Measurements from ENCODE around the gene UBE4B. TPM values are rescaled to one million over a fixed set of nuclear protein-coding genes. Genes with fewer than 3 reads are reported as not detected.

Gene UBE4B
- total RNA-seq, 5 donors from 2014 or later (not counting 1 experiment from before 2014, with no cell fraction given): 37.5 to 43.1 (median 41.9) TPM

DNA sequence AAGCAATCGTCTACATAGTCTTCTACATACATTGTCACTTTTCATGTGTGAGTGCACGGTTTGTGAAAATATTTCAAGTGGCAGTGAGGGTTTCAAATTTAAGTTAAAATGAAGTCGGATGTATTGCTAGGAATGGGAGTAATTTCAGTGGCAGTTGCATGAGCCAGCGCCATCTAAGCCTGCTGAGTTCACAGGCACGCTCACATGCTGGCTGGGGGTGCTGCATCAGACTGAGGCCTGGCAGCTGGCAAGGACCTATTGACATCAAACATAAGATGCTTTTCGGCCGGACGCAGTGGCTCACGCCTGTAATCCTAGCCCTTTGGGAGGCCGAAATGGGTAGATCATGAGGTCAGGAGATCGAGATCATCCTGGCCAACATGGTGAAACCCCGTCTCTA lies 80.7 kb downstream of the UBE4B start:
- H3K27ac ChIP-seq (ENCODE audit: low read length): no peak overlapping the region
- DNase-seq (no peak), ATAC-seq (replicated peaks in 1 of 4) (no peak)
- ChIA-PET CTCF (no interaction called here), POLR2A (no interaction called here)
- no peak overlapping the region for H3K27ac Mint-ChIP-seq
- no peaks in the 10 kb centered on the region for H3K9me3 Mint-ChIP-seq
- H3K9me3 ChIP-seq: no peaks in the 10 kb centered on the region
- H3K27me3 ChIP-seq (replicated peaks in 1 of 2; ENCODE audit: control insufficient read depth in 2 of 2, extremely low read depth in 1 of 2, insufficient read depth in 2 of 2, low read length in 1 of 2): no peaks in the 10 kb centered on the region
- H3K4me1 ChIP-seq (ENCODE audit: control insufficient read depth in 1 of 2, extremely low read depth in 1 of 2, insufficient read depth in 2 of 2, low read length in 2 of 2): no peaks in the 10 kb centered on the region
- H3K4me3 Mint-ChIP-seq: no peak overlapping the region
- no peaks in the 10 kb centered on the region for H3K4me1 Mint-ChIP-seq
- peaks cover 47% of the 10 kb centered on the region for H3K36me3 Mint-ChIP-seq
- H3K27me3 Mint-ChIP-seq: no peaks in the 10 kb centered on the region
- H3K36me3 ChIP-seq (ENCODE audit: control insufficient read depth in 2 of 2, extremely low read depth in 1 of 2, insufficient read depth in 1 of 2, low read length in 1 of 2): peaks cover 5 to 39% of the 10 kb centered on the region in 2 donors
- WGBS (ENCODE audit: insufficient coverage): 98% methylated on average over 10 of the region's 12 CpGs
- H3K4me3 ChIP-seq (ENCODE audit: control insufficient read depth in 1 of 2, extremely low read depth in 1 of 2, low read length in 1 of 2): no peak overlapping the region

GRCh38 chr1:10114746-10115145 lies 82.0 kb downstream of the UBE4B start:
- no CpG with 5 or more reads among the region's 6 CpGs for WGBS (ENCODE audit: insufficient coverage)
- H3K27ac Mint-ChIP-seq: no peak overlapping the region
- ChIA-PET CTCF (no interaction called here), POLR2A (no interaction called here)
- Histone ChIP-seq H3K36me3 (ENCODE audit: control insufficient read depth in 2 of 2, extremely low read depth in 1 of 2, insufficient read depth in 1 of 2, low read length in 1 of 2) (peaks cover 8 to 38% of the 10 kb centered on the region in 2 donors), H3K4me1 (ENCODE audit: control insufficient read depth in 1 of 2, extremely low read depth in 1 of 2, insufficient read depth in 2 of 2, low read length in 2 of 2) (no peaks in the 10 kb centered on the region), H3K27me3 (replicated peaks in 1 of 2; ENCODE audit: control insufficient read depth in 2 of 2, extremely low read depth in 1 of 2, insufficient read depth in 2 of 2, low read length in 1 of 2) (no peaks in the 10 kb centered on the region), H3K4me3 (ENCODE audit: control insufficient read depth in 1 of 2, extremely low read depth in 1 of 2, low read length in 1 of 2) (no peak overlapping the region), H3K9me3 (no peaks in the 10 kb centered on the region), H3K27ac (ENCODE audit: low read length) (no peak overlapping the region)
- DNase-seq (no peak), ATAC-seq (replicated peaks in 1 of 4) (no peak)
- no peaks in the 10 kb centered on the region for H3K4me1 Mint-ChIP-seq
- H3K36me3 Mint-ChIP-seq: peaks cover 47% of the 10 kb centered on the region
- no peaks in the 10 kb centered on the region for H3K9me3 Mint-ChIP-seq
- no peaks in the 10 kb centered on the region for H3K27me3 Mint-ChIP-seq
- H3K4me3 Mint-ChIP-seq: no peak overlapping the region

GRCh38 chr1:10117132-10117531 lies 84.4 kb downstream of the UBE4B start:
- H3K4me1 Mint-ChIP-seq: no peaks in the 10 kb centered on the region
- H3K4me3 Mint-ChIP-seq: no peak overlapping the region
- H3K27me3 ChIP-seq (replicated peaks in 1 of 2; ENCODE audit: control insufficient read depth in 2 of 2, extremely low read depth in 1 of 2, insufficient read depth in 2 of 2, low read length in 1 of 2): no peaks in the 10 kb centered on the region
- no peak overlapping the region for H3K27ac Mint-ChIP-seq
- no CpG with 5 or more reads among the region's 1 CpG for WGBS (ENCODE audit: insufficient coverage)
- ATAC-seq (replicated peaks in 1 of 4): no peak
- ChIA-PET CTCF (interaction anchor here in 1 of 2 donors (0.5 kb wide), 1 partner anchor 333 kb away, joined by 3 read pairs; no protein-coding TSS in a partner anchor), POLR2A (no interaction called here)
- H3K27me3 Mint-ChIP-seq: no peaks in the 10 kb centered on the region
- no peak overlapping the region for H3K4me3 ChIP-seq (ENCODE audit: control insufficient read depth in 1 of 2, extremely low read depth in 1 of 2, low read length in 1 of 2)
- H3K27ac ChIP-seq (ENCODE audit: low read length): no peak overlapping the region
- H3K36me3 Mint-ChIP-seq: peaks cover 42% of the 10 kb centered on the region
- no peaks in the 10 kb centered on the region for H3K9me3 ChIP-seq
- H3K4me1 ChIP-seq (ENCODE audit: control insufficient read depth in 1 of 2, extremely low read depth in 1 of 2, insufficient read depth in 2 of 2, low read length in 2 of 2): no peaks in the 10 kb centered on the region
- no peaks in the 10 kb centered on the region for H3K9me3 Mint-ChIP-seq
- DNase-seq: no peak
- H3K36me3 ChIP-seq (ENCODE audit: control insufficient read depth in 2 of 2, extremely low read depth in 1 of 2, insufficient read depth in 1 of 2, low read length in 1 of 2): peaks cover 12 to 43% of the 10 kb centered on the region in 2 donors

GRCh38 chr1:10117865-10118264 lies 85.1 kb downstream of the UBE4B start:
- Mint-ChIP-seq H3K4me1 (no peaks in the 10 kb centered on the region), H3K27ac (no peak overlapping the region), H3K36me3 (peaks cover 40% of the 10 kb centered on the region), H3K4me3 (no peak overlapping the region), H3K9me3 (no peaks in the 10 kb centered on the region), H3K27me3 (no peaks in the 10 kb centered on the region)
- ATAC-seq (replicated peaks in 1 of 4) (no peak), DNase-seq (no peak)
- H3K4me3 ChIP-seq (ENCODE audit: control insufficient read depth in 1 of 2, extremely low read depth in 1 of 2, low read length in 1 of 2): no peak overlapping the region
- H3K4me1 ChIP-seq (ENCODE audit: control insufficient read depth in 1 of 2, extremely low read depth in 1 of 2, insufficient read depth in 2 of 2, low read length in 2 of 2): no peaks in the 10 kb centered on the region
- ChIA-PET CTCF (interaction anchor here in 1 of 2 donors (0.5 kb wide), 1 partner anchor 334 kb away, joined by 3 read pairs; no protein-coding TSS in a partner anchor), POLR2A (no interaction called here)
- no peaks in the 10 kb centered on the region for H3K27me3 ChIP-seq (replicated peaks in 1 of 2; ENCODE audit: control insufficient read depth in 2 of 2, extremely low read depth in 1 of 2, insufficient read depth in 2 of 2, low read length in 1 of 2)
- H3K27ac ChIP-seq (ENCODE audit: low read length): no peak overlapping the region
- peaks cover 12 to 48% of the 10 kb centered on the region in 2 donors for H3K36me3 ChIP-seq (ENCODE audit: control insufficient read depth in 2 of 2, extremely low read depth in 1 of 2, insufficient read depth in 1 of 2, low read length in 1 of 2)
- H3K9me3 ChIP-seq: no peaks in the 10 kb centered on the region
- WGBS (ENCODE audit: insufficient coverage): 97% methylated on average over 5 of the region's 9 CpGs

- Mint-ChIP-seq H3K36me3 (peaks cover 34% of the 10 kb centered on the region), H3K9me3 (no peaks in the 10 kb centered on the region), H3K4me3 (no peak overlapping the region), H3K27ac (no peak overlapping the region), H3K4me1 (no peaks in the 10 kb centered on the region), H3K27me3 (no peaks in the 10 kb centered on the region)
- H3K9me3 ChIP-seq: no peaks in the 10 kb centered on the region
- H3K27me3 ChIP-seq (replicated peaks in 1 of 2; ENCODE audit: control insufficient read depth in 2 of 2, extremely low read depth in 1 of 2, insufficient read depth in 2 of 2, low read length in 1 of 2): no peaks in the 10 kb centered on the region
- ChIA-PET CTCF (interaction anchor here in 1 of 2 donors (0.6 kb wide), 1 partner anchor 91 kb away, joined by 5 read pairs; no protein-coding TSS in a partner anchor), POLR2A (no interaction called here)
- DNase-seq (no peak), ATAC-seq (replicated peaks in 1 of 4) (no peak)
- H3K4me3 ChIP-seq (ENCODE audit: control insufficient read depth in 1 of 2, extremely low read depth in 1 of 2, low read length in 1 of 2): no peak overlapping the region
- no peaks in the 10 kb centered on the region for H3K4me1 ChIP-seq (ENCODE audit: control insufficient read depth in 1 of 2, extremely low read depth in 1 of 2, insufficient read depth in 2 of 2, low read length in 2 of 2)
- H3K27ac ChIP-seq (ENCODE audit: low read length): no peak overlapping the region
- peaks cover 12 to 49% of the 10 kb centered on the region in 2 donors for H3K36me3 ChIP-seq (ENCODE audit: control insufficient read depth in 2 of 2, extremely low read depth in 1 of 2, insufficient read depth in 1 of 2, low read length in 1 of 2)
- WGBS (ENCODE audit: insufficient coverage): 98% methylated on average over 5 of the region's 7 CpGs
Observed at GRCh38 chr1:10121688-10122087, 88.9 kb downstream of the UBE4B start.

DNA sequence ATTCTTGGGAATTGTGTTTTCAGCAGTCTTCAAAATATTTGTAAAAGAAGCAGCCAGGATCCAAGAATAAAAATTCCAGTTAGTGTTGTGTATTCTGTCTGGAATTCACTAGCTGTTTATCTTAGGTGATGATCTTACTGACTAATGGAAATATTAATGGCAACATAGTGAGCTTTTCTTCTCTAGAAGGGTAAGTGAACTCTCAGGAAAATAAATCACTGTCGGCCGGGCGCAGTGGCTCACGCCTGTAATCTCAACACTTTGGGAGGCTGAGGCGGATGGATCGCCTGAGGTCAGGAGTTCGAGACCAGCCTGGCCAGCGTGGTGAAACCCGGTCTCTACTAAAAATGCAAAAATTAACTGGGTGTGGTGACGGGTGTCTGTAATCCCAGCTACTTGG lies 90.2 kb downstream of the UBE4B start:
- CTCF ChIA-PET: interaction anchor here in 1 of 2 donors (0.7 kb wide), 1 partner anchor 24 kb away, joined by 3 read pairs; no protein-coding TSS in a partner anchor
- Mint-ChIP-seq H3K4me3 (no peak overlapping the region), H3K36me3 (peaks cover 25% of the 10 kb centered on the region), H3K27me3 (no peaks in the 10 kb centered on the region), H3K9me3 (no peaks in the 10 kb centered on the region), H3K4me1 (no peaks in the 10 kb centered on the region), H3K27ac (no peak overlapping the region)
- H3K27me3 ChIP-seq (replicated peaks in 1 of 2; ENCODE audit: control insufficient read depth in 2 of 2, extremely low read depth in 1 of 2, insufficient read depth in 2 of 2, low read length in 1 of 2): no peaks in the 10 kb centered on the region
- DNase-seq (no peak), ATAC-seq (replicated peaks in 1 of 4) (no peak)
- no peak overlapping the region for H3K4me3 ChIP-seq (ENCODE audit: control insufficient read depth in 1 of 2, extremely low read depth in 1 of 2, low read length in 1 of 2)
- peaks cover 8 to 45% of the 10 kb centered on the region in 2 donors for H3K36me3 ChIP-seq (ENCODE audit: control insufficient read depth in 2 of 2, extremely low read depth in 1 of 2, insufficient read depth in 1 of 2, low read length in 1 of 2)
- WGBS (ENCODE audit: insufficient coverage): 95% methylated on average over 10 of the region's 10 CpGs
- H3K27ac ChIP-seq (ENCODE audit: low read length): no peak overlapping the region
- no peaks in the 10 kb centered on the region for H3K9me3 ChIP-seq
- no peaks in the 10 kb centered on the region for H3K4me1 ChIP-seq (ENCODE audit: control insufficient read depth in 1 of 2, extremely low read depth in 1 of 2, insufficient read depth in 2 of 2, low read length in 2 of 2)
- POLR2A ChIA-PET: no interaction called here
